ENCODE data around the gene ACSS3.

Gene ACSS3

DNA sequence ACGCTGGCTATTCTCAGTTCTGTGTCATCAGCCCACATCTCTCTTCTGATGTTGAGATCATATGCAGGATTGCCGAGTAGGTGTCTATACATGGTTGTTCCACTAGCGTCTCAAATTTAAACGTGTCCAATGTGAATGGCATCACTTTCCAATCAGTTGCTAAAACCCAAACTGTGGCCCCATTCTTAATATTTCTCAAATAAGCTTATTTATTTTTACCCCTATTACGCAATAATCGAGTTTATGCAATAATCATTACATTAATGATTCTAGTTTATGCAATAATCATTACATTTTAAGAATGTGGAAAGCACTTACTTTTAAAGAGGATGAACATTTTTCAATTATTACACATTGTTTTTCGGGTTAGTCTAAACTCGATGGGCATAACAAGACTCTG is 47.8 kb downstream of the ACSS3 start:
- Histone ChIP-seq H3K9me2 (replicated peaks; ENCODE audit: insufficient read depth, low read length) (no peaks in the 10 kb centered on the region), H3K27ac (ENCODE audit: low read depth, low read length) (no peak overlapping the region), H3K27me3 (ENCODE audit: low read length) (no peaks in the 10 kb centered on the region), H3K9me3 (ENCODE audit: insufficient read depth, low read length) (no peaks in the 10 kb centered on the region), H3K9ac (ENCODE audit: low read length) (no peak overlapping the region), H3K36me3 (ENCODE audit: low read length) (no peaks in the 10 kb centered on the region), H3K4me2 (ENCODE audit: low read depth, low read length, poor library complexity, severe bottlenecking) (no peak overlapping the region), H2AFZ (ENCODE audit: low read depth, low read length, severe bottlenecking) (no peak overlapping the region), H3K79me2 (ENCODE audit: insufficient read depth, low read length) (no peaks in the 10 kb centered on the region), H3K4me3 (ENCODE audit: insufficient read depth, low read length, poor library complexity, severe bottlenecking) (no peak overlapping the region), H4K20me1 (ENCODE audit: low read depth, low read length) (no peaks in the 10 kb centered on the region), H3F3A (ENCODE audit: insufficient read depth) (no peaks in the 10 kb centered on the region)
- no peak for TF ChIP-seq EZH2phosphoT487 (conservative IDR thresholded peaks at IDR 0.05; ENCODE audit: low read length)
- TF ChIP-seq, protein P1, sequence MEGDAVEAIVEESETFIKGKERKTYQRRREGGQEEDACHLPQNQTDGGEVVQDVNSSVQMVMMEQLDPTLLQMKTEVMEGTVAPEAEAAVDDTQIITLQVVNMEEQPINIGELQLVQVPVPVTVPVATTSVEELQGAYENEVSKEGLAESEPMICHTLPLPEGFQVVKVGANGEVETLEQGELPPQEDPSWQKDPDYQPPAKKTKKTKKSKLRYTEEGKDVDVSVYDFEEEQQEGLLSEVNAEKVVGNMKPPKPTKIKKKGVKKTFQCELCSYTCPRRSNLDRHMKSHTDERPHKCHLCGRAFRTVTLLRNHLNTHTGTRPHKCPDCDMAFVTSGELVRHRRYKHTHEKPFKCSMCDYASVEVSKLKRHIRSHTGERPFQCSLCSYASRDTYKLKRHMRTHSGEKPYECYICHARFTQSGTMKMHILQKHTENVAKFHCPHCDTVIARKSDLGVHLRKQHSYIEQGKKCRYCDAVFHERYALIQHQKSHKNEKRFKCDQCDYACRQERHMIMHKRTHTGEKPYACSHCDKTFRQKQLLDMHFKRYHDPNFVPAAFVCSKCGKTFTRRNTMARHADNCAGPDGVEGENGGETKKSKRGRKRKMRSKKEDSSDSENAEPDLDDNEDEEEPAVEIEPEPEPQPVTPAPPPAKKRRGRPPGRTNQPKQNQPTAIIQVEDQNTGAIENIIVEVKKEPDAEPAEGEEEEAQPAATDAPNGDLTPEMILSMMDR (IDR thresholded peaks at IDR 0.05; ENCODE audit: insufficient read depth, low read length, poor library complexity, severe bottlenecking) = no peak

DNA sequence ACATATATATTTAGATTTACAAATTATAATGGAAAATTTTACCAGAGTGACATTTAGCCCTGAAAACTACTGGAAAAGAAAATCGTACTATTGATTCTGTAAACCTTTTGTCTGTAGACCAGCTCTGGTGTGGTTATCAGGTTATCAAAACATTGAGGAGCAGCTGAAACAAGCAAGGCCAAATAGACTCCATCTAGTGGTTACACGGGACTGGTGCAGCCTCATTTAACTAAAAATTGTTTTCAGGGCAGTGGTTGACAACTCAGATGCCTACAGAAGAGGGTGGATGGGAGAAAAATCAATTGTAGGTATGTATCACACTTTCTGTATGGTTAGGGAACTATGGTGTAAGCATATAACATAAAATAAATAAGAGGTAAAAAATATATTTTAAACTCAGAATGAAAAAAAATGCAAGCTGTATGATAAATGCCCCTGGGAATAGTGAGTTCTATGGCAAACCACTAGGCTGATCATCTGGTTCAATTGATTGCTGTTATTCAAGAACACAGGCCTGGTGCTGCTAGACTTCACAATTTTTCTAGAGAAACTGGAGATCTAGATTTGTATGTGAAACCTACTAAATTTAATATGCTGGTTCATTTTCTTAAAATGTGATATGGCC is 51.2 kb downstream of the ACSS3 start:
- Histone ChIP-seq H3K9me2 (replicated peaks; ENCODE audit: insufficient read depth, low read length) (no peaks in the 10 kb centered on the region), H3F3A (ENCODE audit: insufficient read depth) (no peaks in the 10 kb centered on the region), H3K27ac (ENCODE audit: low read depth, low read length) (no peak overlapping the region), H3K36me3 (ENCODE audit: low read length) (no peaks in the 10 kb centered on the region), H3K9me3 (ENCODE audit: insufficient read depth, low read length) (no peaks in the 10 kb centered on the region), H3K4me3 (ENCODE audit: insufficient read depth, low read length, poor library complexity, severe bottlenecking) (no peak overlapping the region), H3K27me3 (ENCODE audit: low read length) (no peaks in the 10 kb centered on the region), H3K9ac (ENCODE audit: low read length) (no peak overlapping the region), H4K20me1 (ENCODE audit: low read depth, low read length) (no peaks in the 10 kb centered on the region), H3K79me2 (ENCODE audit: insufficient read depth, low read length) (no peaks in the 10 kb centered on the region), H3K4me2 (ENCODE audit: low read depth, low read length, poor library complexity, severe bottlenecking) (no peak overlapping the region), H2AFZ (ENCODE audit: low read depth, low read length, severe bottlenecking) (no peak overlapping the region)
- no peak for TF ChIP-seq EZH2phosphoT487 (conservative IDR thresholded peaks at IDR 0.05; ENCODE audit: low read length)
- TF ChIP-seq, protein P1 (IDR thresholded peaks at IDR 0.05; ENCODE audit: insufficient read depth, low read length, poor library complexity, severe bottlenecking) = peak; percentile 44

DNA sequence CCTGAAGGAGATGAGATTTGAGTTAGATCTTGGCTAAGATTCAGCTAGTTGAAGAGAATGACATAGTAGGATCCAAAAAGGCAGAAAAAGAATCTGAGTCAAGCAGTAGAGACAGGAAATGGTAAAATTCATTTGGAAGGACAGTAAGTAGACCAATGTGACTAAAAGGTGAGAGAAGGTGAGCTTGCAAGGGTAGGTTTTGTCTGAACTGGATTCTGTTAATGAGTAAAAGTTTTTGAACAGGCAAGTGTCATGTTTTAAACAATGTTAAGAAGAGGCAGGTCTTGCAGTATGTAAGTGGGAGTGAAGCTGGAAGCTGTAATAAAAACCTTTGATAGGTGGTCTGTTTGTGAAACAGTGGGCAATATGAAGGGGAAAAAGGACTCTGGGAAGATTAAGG is 58.6 kb downstream of the ACSS3 start:
- Histone ChIP-seq H2AFZ (ENCODE audit: low read depth, low read length, severe bottlenecking) (no peak overlapping the region), H3F3A (ENCODE audit: insufficient read depth) (no peaks in the 10 kb centered on the region), H3K9ac (ENCODE audit: low read length) (no peak overlapping the region), H3K9me2 (replicated peaks; ENCODE audit: insufficient read depth, low read length) (no peaks in the 10 kb centered on the region), H3K27me3 (ENCODE audit: low read length) (no peaks in the 10 kb centered on the region), H3K27ac (ENCODE audit: low read depth, low read length) (no peak overlapping the region), H3K4me2 (ENCODE audit: low read depth, low read length, poor library complexity, severe bottlenecking) (no peak overlapping the region), H3K79me2 (ENCODE audit: insufficient read depth, low read length) (no peaks in the 10 kb centered on the region), H3K9me3 (ENCODE audit: insufficient read depth, low read length) (no peaks in the 10 kb centered on the region), H3K36me3 (ENCODE audit: low read length) (no peaks in the 10 kb centered on the region), H3K4me3 (ENCODE audit: insufficient read depth, low read length, poor library complexity, severe bottlenecking) (no peak overlapping the region), H4K20me1 (ENCODE audit: low read depth, low read length) (no peaks in the 10 kb centered on the region)
- TF ChIP-seq EZH2phosphoT487 (conservative IDR thresholded peaks at IDR 0.05; ENCODE audit: low read length) = no peak
- TF ChIP-seq, protein P1 (IDR thresholded peaks at IDR 0.05; ENCODE audit: insufficient read depth, low read length, poor library complexity, severe bottlenecking) = no peak

Data from SU-DHL-6 (cell line).